NOMO-1 treated with dmso at 0.1 percent for 144 hours (cell line): ENCODE data around the gene MAP4K1.
A peak's percentile ranks its signal among the peaks of the same experiment; 100 is the strongest.
"Not testable (repeated sequence)": the region's sequence is repeated elsewhere in the genome, so short reads cannot be mapped to it uniquely, and the experiment has no call there.

Experiments used
- DNase-seq: peaks from one replicate; lab custom pipeline; 2025; ENCODE audit not compliant: unreplicated experiment; lab: John Stamatoyannopoulos, UW

The MAP4K1 gene

DNA sequence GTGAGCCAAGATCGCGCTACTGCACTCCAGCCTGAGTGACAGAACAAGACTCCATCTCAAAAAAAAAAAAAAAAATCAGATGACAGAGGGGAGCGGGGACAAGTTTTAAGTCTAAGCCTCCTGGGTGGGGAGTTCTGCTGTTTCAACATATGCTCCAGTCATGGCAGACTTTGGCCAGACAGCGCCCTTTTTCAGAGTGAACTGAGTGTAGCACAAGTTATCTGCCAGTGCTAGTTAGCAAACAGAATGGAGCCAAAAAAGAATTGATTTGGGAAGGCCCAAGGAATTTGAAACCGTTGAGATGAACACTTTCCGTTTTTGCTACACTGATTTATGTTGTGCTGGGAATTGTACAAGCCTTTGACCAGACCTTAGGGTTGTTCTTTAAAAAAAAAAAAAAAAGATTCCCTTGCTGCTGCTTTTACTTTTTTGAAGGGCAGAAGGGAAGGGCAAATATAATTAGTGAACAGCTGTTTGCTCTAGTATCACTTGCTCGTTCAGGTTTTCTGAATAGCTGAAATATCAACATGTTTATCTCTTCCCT is 35.3 kb upstream of the MAP4K1 start:
- DNase-seq: no peak

- DNase-seq: peak; percentile 69
Measured at GRCh38 chr19:38650911-38651584, 33.3 kb upstream of the MAP4K1 start.

DNA sequence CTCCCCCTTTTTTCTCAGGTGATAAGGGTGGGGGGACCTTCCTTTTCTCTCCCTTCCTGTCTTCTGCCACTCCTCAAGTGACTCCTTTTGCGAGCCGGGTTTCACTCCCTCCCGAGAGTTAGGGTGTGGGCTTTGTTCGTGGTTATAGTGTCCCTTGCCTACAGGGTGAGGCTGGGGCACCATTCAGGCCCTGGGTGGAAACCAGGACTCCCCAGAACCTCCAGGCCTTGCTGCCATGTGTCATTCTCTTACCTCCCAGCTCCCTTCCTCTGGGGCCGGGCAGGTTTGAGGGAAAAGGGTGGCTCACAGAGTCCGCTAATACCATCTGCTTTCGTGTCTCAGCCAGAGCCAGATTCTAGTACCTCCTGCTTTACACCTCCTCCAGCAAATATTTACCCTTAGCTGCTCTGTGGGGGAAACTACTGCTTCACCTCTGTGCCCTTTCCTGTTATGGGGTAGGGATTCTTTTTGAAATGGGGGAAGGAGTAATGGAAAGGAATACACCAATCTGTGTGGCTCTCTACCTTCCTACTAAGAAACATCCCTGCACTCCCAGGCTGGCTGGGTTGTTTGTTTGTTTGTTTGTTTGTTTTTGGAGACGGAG is 32.5 kb upstream of the MAP4K1 start:
- DNase-seq: no peak

- peak; percentile 27 for DNase-seq
Measured at GRCh38 chr19:38649305-38650171, 31.8 kb upstream of the MAP4K1 start.

GRCh38 chr19:38648769-38649304 is 31.1 kb upstream of the MAP4K1 start:
- DNase-seq: no peak

DNA sequence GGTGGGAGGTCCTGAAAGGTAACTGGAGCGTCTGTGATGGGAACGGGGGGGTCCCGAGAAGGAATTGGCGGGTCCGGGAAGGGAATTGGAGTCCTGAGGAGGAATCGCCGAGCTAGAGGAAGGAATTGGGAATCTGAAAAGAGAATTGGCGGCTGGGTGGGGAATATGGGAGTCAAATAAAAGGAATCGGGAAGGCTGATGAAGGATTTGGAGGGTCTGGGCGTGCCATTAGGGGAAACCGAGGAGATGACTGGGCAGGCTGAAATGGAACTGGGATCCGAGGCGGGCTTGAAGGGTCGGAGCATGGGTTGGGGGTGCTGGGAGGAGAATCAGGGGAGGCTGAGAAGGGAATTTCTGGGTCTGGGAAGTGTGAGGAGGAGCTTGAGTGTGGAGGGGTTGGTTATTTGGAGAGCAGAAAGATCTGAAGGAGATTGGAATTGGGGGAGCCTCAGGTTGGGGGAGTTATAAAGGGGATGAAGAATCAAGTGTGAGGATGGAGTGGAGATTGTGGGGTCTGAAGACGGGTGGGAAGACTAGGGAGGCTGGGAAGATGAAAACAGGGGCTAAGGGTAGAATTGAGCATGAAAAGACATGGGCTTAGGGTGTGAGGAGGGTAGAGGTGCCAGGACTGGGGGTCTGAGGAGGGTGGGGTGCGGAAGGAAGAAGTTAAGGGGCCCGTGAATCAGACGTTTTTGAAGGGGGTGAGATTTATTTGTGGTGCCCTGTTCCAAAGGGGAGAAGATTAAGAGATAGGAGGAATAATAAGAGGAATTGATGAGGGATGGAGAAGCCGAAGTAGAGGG is 30.4 kb upstream of the MAP4K1 start:
- no peak for DNase-seq

DNA sequence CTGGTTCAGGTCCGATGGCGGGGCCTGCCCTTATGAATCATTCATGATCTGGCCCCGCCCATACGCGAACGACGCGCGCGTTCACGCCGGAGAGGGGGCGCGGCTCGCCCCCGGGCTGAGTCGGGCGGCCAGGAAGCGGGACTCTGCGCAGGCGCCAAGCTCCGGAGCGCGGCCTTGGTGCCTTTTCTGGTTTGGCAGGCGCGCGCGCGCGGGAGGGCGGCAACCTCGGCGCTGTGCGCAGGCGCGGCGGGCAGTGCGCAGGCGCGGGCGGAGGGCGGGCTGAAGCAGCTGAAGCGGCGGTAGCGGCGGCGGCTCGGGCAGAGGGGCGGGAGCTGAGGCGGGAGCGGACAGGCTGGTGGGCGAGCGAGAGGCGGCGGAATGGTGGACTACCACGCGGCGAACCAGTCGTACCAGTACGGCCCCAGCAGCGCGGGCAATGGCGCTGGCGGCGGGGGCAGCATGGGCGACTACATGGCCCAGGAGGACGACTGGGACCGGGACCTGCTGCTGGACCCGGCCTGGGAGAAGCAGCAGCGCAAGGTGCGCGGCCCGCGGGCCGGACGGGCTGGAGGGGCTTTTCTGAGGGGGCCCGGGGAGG is 29.7 kb upstream of the MAP4K1 start, which contains the start of gene ACTN4:
Gene ACTN4 (plus strand): TSS at position 282 of the 598 bp plus-strand sequence. CDS start 97 bp downstream, at position 379.
- DNase-seq: peak; percentile 92

DNA sequence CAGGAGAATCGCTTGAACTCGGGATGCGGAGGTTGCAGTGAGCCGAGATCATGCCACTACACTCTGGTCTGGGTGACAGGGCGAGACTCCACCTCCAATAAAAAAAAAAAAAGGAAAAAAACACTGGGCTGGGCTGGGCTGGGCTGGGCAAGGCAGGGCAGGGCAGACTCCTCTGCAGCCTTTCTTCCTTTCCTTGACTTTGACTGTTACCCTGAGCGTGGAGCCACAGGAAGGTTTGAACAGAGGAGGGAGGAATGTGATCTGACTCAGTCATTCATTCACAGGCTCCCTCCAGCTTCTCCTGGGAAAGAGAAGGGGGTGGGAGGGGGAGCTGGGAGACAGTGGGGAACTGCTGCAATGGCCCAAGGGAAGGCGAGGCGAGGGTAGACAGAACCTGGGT is 27.0 kb upstream of the MAP4K1 start:
- DNase-seq: no peak

GRCh38 chr19:38642176-38642575 is 24.4 kb upstream of the MAP4K1 start:
- no peak for DNase-seq

DNA sequence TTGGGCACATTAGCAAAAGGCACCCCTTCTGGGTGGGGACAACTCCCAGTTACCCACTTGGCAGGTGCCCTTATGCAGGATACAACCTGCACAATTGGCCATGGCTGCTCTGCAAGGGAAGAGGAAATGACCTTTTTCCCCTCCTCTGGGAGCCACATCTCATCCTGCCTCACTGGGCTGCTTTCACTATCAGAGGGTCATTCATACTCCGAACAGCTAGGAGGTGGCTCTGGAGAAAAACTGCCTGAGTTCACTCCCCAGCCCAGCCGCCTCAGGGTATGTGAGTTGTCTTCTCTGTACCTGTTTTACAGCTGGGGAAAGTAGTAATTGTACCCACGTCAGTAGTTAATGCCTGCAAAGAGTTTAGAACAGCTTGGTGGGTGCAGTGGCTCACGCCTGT is 22.6 kb upstream of the MAP4K1 start:
- DNase-seq: no peak

- no peak for DNase-seq
Measured at GRCh38 chr19:38639679-38640078, 21.9 kb upstream of the MAP4K1 start.

GRCh38 chr19:38638461-38638860 is 20.7 kb upstream of the MAP4K1 start:
- no peak for DNase-seq

- no peak for DNase-seq
Measured at GRCh38 chr19:38635483-38636399, 18.0 kb upstream of the MAP4K1 start.

GRCh38 chr19:38634757-38635482 is 17.2 kb upstream of the MAP4K1 start:
- DNase-seq: peak; percentile 39

DNA sequence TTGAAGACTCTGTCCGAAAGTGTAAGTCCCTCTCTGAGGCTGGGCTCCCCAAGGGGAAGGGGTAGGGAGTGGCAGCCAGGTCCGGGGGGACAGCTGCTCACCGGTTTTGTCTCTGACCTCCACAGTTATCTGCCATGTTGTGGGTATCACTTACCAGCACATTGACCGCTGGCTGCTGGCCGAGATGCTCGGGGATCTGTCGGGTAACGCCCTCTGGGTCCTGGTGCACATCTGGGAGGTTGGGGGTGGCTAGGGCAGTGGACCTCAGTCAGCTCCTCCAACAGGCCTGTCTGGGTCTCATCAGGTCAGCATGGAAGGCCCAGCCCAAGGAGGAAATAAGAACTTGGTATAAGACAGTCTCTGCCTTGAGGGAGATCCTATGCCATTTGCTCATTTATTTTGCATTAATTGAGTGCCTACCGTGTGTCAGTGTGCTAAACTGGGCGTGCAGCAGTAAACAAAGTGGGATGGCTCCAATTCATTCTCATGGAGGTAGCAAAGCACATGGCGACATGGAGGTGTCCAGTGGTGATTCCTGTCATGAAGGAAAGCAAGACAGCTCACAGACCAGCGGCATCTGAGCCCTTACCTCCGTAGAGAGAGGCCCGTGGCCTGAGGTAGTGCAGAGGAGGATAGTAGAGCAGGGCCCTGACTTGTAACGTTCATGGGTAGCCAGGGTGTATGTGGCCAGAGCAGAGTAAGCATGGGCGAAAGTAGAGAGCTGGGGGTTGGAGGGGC is 14.9 kb upstream of the MAP4K1 start:
- DNase-seq: no peak

DNA sequence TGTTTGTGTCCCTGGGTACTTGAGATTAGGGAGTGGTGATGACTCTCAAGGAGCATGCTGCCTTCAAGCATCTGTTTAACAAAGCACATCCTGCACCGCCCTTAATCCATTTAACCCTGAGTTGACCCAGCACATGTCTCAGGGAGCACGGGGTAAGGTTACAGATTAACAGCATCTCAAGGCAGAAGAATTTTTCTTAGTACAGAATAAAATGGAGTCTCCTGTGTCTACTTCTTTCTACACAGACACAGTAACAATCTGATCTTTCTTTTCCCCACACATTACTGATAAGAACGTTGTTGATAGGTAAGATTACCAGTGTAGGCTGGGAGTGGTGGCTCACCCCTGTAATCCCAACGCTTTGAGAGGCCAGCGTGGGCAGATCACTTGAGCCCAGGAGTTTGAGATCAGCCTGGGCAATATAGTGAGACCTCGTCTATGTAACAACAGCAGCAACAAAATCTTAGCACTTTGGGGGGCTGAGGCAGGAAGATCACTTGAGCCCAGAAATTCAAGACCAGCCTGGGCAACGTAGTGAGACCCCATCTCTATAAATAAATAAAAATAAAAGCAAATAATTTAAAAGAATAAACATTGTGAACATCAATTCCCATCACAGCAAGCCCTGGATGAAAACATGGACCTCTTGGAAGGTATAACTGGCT is 14.2 kb upstream of the MAP4K1 start:
- not testable (repeated sequence) for DNase-seq

GRCh38 chr19:38631301-38631700 is 13.5 kb upstream of the MAP4K1 start:
- not testable (repeated sequence) for DNase-seq
